ENCODE results near the gene FNDC8.
"Not testable (repeated sequence)": the region's sequence is repeated elsewhere in the genome, so short reads cannot be mapped to it uniquely, and the experiment has no call there.

FNDC8 gene

GRCh38 chr17:35089586-35090296, 31.7 kb upstream of the FNDC8 start:
- no peak for TF ChIP-seq CTCF (IDR thresholded peaks at IDR 0.05; ENCODE audit: control extremely low read depth, extremely low read depth, low read depth, missing control alignments)
- ChIA-PET CTCF (interaction anchor here (0.6 to 3.2 kb wide), 35 partner anchors 8 to 445 kb away, joined by 3 to 61 read pairs (median 8); partner anchors contain the start of genes RAD51D and RFFL), POLR2A (interaction anchor here (0.5 to 0.6 kb wide), 3 partner anchors 26 to 123 kb away, joined by 3 to 7 read pairs (median 3); no protein-coding TSS in a partner anchor)
- DNase-seq (ENCODE audit: extremely low spot score) = no peak

GRCh38 chr17:35090707-35091106, 30.7 kb upstream of the FNDC8 start:
- CTCF ChIA-PET = interaction anchor here (1.2 to 3.2 kb wide), 14 partner anchors 11 to 444 kb away, joined by 3 to 61 read pairs (median 10); partner anchors contain the start of genes RAD51D and RFFL
- DNase-seq (ENCODE audit: extremely low spot score); POLR2A ChIA-PET: not testable (repeated sequence)

- POLR2A ChIA-PET = no interaction called here
- no peak for TF ChIP-seq CTCF (IDR thresholded peaks at IDR 0.05; ENCODE audit: control extremely low read depth, extremely low read depth, low read depth, missing control alignments)
- CTCF ChIA-PET = interaction anchor here (0.9 to 1.6 kb wide), 4 partner anchors 25 to 98 kb away, joined by 3 to 6 read pairs (median 4); partner anchors contain the start of gene RAD51D
- no peak for DNase-seq (ENCODE audit: extremely low spot score)
These were observed 26.5 kb upstream of the FNDC8 start for GRCh38 chr17:35094902-35095301.

- no peak for DNase-seq (ENCODE audit: extremely low spot score)
- ChIA-PET CTCF (interaction anchor here (1.4 kb wide), 1 partner anchor 26 kb away, joined by 4 read pairs; no protein-coding TSS in a partner anchor), POLR2A (no interaction called here)
These were observed 25.7 kb upstream of the FNDC8 start for GRCh38 chr17:35095741-35096140.

GRCh38 chr17:35097776-35098175, 23.6 kb upstream of the FNDC8 start:
- POLR2A ChIA-PET = no interaction called here
- DNase-seq (ENCODE audit: extremely low spot score) = no peak
- CTCF ChIA-PET = interaction anchor here (1.6 kb wide), 1 partner anchor 8 kb away, joined by 8 read pairs; no protein-coding TSS in a partner anchor
- no peak for TF ChIP-seq CTCF (IDR thresholded peaks at IDR 0.05; ENCODE audit: control extremely low read depth, extremely low read depth, low read depth, missing control alignments)

More at GRCh38 chr17:35095741-35096140, 25.7 kb upstream of the FNDC8 start:
- no peak for TF ChIP-seq CTCF (IDR thresholded peaks at IDR 0.05; ENCODE audit: control extremely low read depth, extremely low read depth, low read depth, missing control alignments)

GRCh38 chr17:35099908-35100307, 21.5 kb upstream of the FNDC8 start:
- CTCF ChIA-PET = interaction anchor here (1.0 to 1.1 kb wide), 2 partner anchors 20 to 158 kb away, joined by 3 read pairs; no protein-coding TSS in a partner anchor
- POLR2A ChIA-PET = interaction anchor here (0.6 kb wide), 1 partner anchor 66 kb away, joined by 3 read pairs; no protein-coding TSS in a partner anchor
- no peak for TF ChIP-seq CTCF (IDR thresholded peaks at IDR 0.05; ENCODE audit: control extremely low read depth, extremely low read depth, low read depth, missing control alignments)
- DNase-seq (ENCODE audit: extremely low spot score) = no peak

- TF ChIP-seq CTCF (IDR thresholded peaks at IDR 0.05; ENCODE audit: control extremely low read depth, extremely low read depth, low read depth, missing control alignments) = no peak
- DNase-seq (ENCODE audit: extremely low spot score) = no peak
- ChIA-PET POLR2A (no interaction called here), CTCF (no interaction called here)
These were observed 20.4 kb upstream of the FNDC8 start for GRCh38 chr17:35101036-35101435.

Data from GM10248 (cell line).